Astrocyte of the spinal cord (primary cell): ENCODE results near the gene NT5C3B.

Source experiments
- DNase-seq: peaks from one replicate; pipeline ENCODE4 v3.0.0; 2011; ENCODE audit warnings: low read depth, low spot score
- H3K4me3 ChIP-seq: 2 replicates; pipeline ENCODE4 v1.5.1; 2011; ENCODE audit warnings: low read depth, mild to moderate bottlenecking, low read length, moderate library complexity
- in situ Hi-C: cut with HindIII; loops from 2 replicates; pipeline ENCODE4 v1.10.0; 2017; ENCODE audit warnings: low sequenced_read_pairs
- TF ChIP-seq, protein P1 (sequence below): IDR thresholded peaks from 2 replicates; pipeline ENCODE4 v1.5.1; 2012; ENCODE audit warnings: low read depth, mild to moderate bottlenecking, low read length, inconsistent platforms

Gene NT5C3B

DNA sequence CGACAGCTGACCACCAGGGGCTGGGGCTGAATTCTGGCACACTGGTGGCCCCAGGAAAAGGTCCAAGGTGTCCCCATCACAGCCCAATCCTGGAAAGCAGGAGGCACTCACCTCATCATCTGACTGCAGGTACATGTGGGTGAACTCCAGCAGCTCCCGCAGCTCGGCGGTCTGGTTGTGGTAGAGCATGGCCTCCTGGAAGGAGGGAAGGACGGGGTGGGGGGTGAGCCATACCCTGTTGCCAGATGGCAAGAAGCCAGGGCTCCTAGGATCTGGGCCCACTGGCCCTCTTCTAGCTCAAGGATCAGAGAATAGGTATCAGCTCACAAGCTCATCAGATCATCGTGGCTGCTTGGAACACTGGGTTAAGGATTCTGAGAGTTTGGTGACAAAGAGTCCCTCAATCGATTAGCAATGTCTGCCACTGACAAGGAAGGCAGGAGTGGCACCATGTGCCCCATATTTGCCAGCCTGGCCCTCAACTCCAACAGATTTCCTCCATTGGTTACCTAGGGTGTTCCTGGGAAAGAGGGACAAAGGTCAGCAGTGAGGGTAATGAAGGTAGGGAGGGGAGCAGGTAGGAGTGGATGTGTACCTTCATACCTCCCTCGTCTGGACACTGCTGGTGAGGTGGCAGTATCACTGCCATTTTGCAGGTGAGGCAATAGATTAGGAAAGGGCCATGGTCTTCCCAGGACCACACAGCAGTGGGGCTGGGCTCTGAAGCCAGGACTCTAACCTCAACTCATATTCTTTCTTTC is 29.2 kb downstream of the NT5C3B start:
- in situ Hi-C loops = loop anchor here (10.0 kb wide), 1 partner anchor 82 kb away; no protein-coding TSS in a partner anchor
- no peak overlapping the region for H3K4me3 ChIP-seq
- DNase-seq = no peak
- TF ChIP-seq, protein P1, sequence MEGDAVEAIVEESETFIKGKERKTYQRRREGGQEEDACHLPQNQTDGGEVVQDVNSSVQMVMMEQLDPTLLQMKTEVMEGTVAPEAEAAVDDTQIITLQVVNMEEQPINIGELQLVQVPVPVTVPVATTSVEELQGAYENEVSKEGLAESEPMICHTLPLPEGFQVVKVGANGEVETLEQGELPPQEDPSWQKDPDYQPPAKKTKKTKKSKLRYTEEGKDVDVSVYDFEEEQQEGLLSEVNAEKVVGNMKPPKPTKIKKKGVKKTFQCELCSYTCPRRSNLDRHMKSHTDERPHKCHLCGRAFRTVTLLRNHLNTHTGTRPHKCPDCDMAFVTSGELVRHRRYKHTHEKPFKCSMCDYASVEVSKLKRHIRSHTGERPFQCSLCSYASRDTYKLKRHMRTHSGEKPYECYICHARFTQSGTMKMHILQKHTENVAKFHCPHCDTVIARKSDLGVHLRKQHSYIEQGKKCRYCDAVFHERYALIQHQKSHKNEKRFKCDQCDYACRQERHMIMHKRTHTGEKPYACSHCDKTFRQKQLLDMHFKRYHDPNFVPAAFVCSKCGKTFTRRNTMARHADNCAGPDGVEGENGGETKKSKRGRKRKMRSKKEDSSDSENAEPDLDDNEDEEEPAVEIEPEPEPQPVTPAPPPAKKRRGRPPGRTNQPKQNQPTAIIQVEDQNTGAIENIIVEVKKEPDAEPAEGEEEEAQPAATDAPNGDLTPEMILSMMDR = no peak

DNA sequence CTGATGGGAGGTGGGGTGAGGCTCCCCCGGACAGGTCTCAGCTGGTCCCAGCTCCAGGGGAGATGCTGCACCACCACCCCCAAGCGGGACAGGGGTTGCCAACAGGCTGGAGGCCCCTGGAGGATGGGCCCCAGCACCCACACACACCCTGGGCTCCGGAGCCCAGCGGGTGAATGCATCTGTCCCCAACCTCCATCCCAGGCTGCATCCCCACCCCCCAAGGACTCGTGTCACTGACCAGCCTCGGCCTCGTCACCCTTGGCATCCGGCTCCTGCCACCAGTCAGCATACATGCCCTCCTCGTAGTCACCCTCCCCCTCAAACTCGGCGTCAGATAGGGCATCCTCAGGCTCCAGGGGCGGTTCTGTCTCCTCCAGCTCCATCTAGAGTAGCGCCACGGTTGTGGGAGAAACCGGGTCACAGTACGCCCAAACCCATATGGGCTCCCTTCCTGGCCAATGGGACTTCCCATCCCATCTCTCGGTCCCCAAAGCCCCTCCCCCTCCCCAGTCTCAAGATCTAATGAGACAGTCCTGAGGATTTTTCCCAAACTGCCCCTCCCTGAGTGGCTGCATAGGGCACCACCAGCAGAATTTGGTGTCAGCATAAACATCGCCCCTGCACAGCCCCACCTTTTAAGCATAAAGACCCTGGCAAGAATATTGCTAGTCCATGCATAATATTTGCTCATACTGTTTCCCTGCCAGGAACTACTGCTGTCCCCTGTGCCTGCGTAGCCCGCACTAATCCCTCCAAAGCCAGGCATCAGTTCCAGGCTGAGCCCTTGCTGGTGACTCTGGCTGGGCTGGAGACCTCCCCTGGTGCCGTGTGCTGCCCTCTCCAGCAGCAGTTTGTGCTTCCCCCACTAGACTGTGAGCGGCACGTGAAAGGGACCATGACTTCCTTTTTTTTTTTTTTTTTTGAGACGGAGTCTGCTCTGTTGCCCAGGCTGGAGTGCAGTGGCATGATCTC is 32.7 kb downstream of the NT5C3B start:
- no peak for DNase-seq
- TF ChIP-seq, protein P1 = no peak
- H3K4me3 ChIP-seq = no peak overlapping the region
- in situ Hi-C loops = loop anchor here (10.0 kb wide), 1 partner anchor 79 kb away; no protein-coding TSS in a partner anchor

DNA sequence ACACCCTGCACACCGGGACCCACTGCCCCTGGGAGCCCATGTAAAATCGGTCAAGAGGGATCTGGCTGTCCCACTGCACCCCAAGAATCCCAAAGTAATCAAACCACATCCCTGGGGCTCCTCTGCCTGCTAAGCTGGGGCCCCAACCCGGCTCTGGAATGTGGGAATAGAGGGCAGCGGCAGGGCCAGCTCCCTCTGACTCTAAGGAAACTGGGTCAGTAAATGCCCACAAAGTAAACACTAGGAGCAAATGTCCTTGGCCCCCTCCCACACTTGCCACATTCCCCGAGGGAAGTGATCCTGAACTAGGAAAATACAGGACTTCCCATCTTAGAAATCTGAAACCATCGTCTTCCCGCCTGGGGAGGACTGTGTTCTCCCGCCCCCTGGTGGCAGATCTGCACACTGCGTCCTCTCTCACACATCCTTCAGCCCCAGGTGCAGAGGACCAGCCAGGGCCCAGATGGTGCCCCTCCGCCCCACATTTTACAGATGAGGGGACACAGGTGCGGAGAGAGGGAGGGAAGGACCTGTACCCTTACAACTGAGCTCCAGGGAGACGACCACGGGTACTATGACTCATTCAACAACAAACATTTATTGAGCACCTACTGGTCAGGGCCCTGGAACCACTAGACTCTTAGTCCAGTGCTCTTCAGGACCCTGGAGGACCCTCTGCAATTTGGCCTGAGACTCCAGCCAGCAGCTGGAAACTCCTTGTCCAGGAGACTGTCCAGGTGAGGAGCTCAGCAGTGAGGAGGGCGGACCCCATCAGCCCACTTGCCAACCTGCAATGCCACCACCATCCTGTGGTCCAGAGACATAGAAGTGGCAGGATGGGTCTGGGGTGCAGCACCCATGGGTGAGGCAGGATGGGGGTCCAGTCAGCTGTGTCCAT is 34.4 kb downstream of the NT5C3B start:
- peak; percentile 74 for DNase-seq
- H3K4me3 ChIP-seq = no peak overlapping the region
- in situ Hi-C loops = loop anchor here (10.0 kb wide), 1 partner anchor 77 kb away; no protein-coding TSS in a partner anchor
- TF ChIP-seq, protein P1 = peak; percentile 94

DNA sequence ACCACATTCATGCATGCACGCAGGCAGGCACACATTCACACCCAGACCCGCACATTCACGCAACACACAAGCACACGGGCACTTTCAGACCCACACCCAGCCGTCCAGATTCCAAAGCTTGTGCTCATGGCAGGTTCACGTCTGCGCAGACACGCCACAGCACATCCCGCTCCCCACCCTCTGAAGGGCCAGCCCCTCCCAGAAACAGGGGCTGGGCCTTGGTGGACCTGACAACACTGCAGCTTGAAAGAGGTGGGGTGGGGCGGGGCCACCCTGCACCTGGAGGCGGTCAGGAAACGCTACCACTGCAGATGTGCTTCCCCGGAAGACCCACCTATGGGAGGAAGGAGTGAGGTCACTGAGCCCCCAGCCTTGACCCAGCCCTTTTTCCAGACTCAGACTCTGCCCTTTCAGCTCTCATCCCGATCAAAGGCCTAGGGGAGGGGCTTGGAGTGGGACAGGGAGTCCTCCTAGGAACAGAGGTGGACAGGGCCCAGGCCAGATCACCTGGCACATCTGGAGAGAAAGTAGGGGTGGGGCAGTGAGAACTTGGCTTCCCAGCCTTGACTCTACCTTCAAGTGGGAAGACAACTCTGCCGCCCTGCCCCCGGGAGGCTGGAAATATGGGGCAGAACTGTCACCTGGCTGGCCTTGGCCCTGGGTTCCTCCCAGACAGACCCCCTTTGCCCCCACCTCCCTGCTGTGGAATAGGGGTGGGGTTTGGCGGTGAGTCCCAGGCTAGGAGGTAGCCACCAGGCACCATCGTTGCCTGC is 35.2 kb downstream of the NT5C3B start:
- in situ Hi-C loops = loop anchor here (10.0 kb wide), 1 partner anchor 76 kb away; no protein-coding TSS in a partner anchor
- DNase-seq = no peak
- TF ChIP-seq, protein P1 = no peak
- no peak overlapping the region for H3K4me3 ChIP-seq

DNA sequence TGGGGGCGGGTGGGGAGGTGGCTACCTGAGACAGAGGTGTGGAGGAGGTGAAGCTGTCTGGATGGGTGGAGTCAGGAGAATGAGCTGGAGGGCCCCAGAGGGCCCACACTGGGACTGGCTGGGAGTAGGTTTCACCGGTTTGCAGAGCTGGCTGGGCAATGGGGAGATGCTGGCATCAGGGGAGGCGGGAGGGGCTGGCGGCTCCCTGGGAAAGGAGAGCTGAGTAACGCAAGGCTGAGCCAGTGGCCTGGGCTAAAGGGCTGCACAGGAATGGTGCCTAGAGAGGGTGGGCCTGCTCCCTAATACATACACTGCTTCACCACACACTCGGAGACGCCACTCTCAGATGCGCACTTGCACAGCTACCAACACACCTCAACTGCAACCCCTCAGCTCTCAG is 36.7 kb downstream of the NT5C3B start:
- in situ Hi-C loops = no loop called here
- no peak overlapping the region for H3K4me3 ChIP-seq
- DNase-seq = no peak

More for the DNA sequence above, 36.7 kb downstream of the NT5C3B start:
- TF ChIP-seq, protein P1 = no peak
